ENCODE results near the gene ERICH2.

ERICH2 gene

DNA sequence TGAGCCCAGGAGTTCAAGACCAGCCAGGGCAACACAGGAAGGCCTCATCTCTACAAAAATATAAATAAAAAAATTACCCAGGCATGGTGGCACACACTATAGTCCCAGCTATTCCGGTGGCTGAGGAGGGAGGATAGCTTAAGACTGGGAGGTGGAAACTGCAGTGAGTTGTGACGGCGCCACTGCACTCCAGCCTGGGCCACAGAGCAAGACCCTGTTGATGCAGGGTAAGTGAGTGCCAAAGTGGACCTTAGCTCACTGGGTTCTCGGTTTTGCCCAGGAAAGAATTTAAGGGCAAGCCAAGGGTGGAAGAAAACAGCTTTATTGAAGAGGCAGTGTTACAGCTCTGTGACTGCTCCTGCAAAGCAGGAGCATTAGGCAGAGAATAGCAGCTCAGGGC, 6.9 kb upstream of the ERICH2 start:
- no peak for DNase-seq

DNA sequence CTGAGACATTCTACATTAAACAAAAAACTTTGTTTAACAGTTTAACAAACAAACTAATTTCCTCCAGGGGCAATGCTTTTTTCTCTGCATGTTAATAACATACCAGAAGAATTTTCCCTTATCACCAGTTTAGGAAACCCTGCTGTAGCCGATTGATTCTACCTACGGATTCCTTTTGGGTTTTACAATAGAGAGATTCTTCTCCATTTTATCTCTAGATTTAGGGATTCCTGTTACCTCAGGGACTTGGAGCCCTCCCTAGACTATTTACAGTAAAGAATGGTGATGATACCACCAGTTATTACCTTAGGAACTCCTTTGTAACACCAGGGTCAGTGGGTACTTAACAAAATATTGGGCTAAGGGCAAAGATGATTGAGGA, 5.3 kb upstream of the ERICH2 start:
- no peak for DNase-seq

DNA sequence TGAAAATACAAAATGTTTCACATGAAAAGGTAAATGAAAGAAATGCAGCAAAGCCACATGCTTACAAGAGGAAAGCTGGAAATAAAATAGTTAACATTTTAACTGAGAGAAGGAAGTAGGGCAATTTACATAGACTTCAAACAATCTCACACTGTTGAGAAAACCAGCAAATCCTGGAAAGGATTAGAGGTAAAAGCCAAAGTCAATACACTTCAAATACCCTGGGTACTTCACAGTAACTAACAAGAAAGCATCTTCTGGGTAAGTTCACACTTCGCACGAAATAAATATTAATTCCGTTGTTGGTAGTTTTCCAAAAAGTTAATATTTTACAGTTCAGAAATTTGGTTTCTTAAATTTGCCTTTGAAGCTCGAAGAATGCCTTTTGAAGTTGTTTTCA, 3.5 kb upstream of the ERICH2 start:
- DNase-seq, result no peak

DNA sequence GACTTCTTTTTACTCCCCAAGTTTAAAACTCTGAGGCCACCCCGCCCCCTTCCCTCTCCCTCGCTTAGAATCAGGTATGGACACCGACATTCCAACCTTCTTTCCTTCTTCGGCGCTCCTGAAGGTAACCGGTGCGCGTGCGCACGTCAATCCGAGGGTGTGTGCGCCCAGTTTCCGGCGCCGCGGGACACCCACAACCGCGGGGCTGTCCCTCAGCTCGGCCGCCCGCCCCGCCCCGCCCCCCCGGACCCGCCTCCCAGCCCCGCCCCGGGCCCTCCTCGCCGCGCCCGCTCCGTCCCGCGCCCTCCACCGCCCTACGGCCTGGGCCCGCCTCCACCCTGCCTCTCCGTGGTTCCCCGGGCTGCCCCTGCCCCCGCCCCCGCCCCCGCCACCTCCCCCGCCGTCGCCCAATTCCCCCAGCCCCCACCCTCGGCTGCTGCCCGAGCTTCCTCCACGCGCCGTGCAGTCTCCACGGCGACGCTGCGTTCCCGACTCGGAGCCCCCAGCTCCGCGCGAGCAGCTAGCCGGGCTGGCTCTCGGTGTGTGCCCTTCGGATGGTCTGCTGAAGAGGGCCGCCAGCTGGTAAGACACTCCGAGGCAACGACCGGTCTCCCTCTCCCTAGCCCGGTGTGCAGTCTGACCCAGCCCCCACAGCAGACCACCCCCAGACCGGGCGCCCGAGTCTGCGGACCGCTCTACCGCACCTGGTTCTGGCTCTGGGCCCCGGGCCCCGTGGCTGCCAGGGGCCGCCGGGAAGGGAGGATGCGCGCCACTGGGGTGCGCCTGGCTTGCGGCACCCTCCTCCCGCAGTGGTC, 635 bp downstream of the ERICH2 start:
- peak; percentile 14 for DNase-seq

DNA sequence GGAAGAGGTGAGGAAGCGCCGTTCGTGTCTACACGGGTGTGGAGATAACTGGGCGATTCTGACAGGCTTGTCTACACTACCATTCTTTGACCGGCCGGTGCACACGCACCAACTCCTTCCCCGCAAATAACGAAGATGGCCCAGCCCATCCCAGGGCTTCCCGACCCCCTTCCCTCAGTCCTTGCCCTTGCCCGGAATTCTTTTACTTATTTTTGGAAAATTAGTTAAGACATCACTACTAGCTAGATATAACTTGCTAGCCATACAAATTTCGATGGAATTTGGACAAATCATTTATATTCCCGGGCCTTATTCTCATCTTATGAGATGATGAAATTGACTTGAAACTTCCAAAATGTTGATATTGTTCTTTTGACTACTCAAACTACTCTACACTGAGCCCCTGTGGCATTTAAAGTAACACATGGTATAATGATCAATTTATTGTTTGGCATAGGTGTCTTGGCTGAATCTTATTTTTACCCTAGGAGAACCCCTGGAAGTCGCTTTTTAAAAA, 1.3 kb downstream of the ERICH2 start:
- DNase-seq, result no peak

DNA sequence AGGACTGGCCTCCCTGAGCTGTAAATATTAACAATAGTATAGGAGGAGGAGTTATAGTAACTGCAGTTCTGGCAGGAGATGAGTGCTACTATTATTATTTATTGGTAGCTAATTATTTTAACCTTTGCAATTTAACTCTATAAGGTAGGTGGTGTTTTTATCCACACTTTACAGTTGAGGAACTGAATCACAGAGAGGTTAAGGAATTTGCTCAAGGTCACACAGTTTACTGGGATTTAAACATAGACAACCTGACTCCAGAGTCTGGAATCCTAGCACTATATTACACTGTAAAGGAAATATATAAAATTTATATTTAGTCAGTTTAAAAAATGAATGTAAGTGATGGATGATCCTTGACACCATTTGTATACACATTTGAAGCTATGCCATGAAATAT, 2.1 kb downstream of the ERICH2 start:
- DNase-seq, result no peak

DNA sequence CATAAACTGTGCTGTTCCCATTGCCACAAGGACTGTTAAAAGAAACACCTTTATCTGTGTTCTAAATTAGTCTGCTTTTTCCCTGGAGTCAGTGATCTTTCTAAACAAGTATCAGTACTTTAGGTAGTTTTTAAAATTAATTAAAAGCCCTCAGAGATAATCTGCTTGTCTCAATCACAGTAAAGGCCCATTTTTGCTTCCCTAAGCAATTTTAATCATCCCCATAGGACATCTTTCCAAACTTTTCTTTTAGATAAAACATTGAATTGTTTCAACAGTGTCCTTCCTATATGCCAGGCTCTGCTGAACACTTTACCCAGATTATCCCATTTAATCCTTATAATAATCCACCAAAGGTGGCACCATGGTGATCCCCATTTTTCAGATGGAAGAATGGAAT, 3.9 kb downstream of the ERICH2 start:
- DNase-seq, result no peak

DNA sequence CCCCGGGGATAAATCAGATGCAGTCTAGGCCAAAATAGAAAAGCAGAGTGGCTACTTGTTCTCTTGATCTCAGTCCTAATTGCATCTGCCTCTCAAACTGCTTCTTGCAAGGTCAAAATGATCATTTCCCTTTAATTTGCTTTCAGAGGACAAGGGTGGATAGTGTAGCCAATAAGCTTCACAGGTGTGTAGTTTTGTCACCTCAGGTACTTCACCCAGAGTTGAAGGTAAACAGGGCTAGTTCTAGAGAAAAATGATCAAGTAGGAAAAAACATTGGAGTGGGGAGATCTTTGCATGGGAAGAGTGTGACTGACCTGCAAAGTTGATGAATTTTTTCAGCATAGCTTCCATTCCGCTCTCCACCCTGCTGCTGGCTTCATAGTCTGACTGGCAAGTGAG, 8.7 kb downstream of the ERICH2 start:
- no peak for DNase-seq

DNA sequence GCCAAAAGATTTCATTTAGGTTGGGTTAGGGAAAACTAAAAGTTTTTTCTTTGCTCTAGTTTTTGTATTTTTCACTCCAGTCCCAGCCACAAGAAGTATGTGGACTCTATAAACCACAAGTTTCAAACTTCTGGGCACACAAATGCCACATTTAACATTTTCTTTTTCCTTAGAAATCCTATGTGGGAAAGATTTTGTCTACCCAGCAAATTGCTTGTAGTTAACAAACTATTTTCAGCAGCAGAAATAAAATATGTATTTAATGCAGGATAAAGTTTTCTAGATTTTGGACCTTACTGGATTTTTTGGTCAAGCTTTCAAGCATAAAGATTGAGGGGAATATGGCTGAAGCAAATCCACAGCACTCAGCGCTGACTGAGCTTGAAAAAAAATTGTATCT, 9.1 kb downstream of the ERICH2 start:
- no peak for DNase-seq

DNA sequence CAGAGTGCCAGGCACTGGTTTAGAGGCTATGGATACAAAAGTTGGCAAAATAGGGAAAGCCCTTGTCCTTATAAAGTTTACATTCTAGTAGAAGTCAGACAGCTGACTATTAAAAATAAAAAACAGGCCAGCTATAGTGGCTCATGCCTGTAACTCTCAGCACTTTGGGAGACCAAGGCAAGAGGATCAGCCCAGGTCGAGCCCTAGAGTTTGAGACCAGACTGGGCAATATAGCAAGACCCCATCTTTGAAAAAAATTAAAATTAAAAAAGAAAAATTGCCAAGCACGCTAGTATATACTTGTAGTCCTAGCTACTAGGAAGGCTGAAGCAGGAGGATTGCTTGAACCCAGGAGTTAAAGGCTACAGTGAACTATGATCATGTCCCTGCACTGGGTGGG, 12.5 kb downstream of the ERICH2 start:
- no peak for DNase-seq

DNA sequence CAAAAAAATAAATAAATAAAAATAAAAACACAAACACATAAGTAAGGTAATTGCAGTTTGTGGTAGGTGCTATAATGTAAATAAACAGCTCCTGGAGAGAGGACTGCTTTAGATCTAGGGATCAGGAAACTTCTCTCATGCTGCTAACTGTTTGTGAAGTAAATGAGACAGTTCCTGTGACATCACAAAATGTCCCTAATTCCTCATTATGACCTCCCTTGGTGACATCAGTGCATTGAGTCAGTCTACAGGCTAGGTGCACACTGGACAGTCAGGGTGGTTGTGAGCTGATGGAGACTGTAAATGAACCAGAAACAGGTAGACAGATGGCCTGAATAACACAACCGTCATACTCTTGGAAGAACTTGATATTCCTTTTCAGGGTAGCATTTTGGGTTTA, 13.4 kb downstream of the ERICH2 start:
- no peak for DNase-seq

DNA sequence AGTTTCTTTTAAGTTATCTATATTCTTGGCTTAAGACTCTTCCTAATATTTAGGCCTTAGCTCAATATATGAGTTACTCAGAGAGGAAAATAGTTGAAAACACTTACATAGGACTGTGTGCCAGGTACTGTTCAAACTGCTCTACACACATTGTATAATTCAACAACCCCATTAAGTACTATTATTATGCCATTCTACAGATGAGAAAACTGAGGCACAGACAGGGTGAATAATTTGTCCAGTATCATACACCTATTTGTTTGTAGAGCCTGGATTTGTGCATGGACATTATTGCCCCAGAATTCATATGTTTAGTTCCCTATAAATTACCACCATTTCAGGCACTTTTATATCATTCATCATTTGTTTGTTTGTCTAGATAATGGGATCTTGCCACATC, 28.8 kb downstream of the ERICH2 start:
- DNase-seq, result no peak

DNA sequence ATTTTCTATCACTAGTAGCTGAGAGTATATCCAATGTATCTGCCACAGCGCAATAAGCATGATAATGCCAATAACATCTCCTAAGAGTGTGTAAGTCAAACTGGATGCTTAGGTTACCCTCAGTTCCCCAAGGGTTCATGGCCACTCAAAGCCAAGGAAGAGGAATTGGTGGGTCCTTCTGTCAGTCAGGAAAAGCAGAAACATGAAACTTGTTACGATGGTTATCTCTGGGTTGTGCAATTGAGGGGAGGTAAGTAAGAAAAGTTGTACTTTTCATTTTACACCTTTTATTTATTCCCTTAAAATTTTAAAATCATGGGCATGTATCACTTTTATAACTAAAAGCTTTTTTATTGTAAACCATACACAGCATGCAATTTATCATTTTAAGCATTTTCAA, 36.4 kb downstream of the ERICH2 start:
- no peak for DNase-seq

DNA sequence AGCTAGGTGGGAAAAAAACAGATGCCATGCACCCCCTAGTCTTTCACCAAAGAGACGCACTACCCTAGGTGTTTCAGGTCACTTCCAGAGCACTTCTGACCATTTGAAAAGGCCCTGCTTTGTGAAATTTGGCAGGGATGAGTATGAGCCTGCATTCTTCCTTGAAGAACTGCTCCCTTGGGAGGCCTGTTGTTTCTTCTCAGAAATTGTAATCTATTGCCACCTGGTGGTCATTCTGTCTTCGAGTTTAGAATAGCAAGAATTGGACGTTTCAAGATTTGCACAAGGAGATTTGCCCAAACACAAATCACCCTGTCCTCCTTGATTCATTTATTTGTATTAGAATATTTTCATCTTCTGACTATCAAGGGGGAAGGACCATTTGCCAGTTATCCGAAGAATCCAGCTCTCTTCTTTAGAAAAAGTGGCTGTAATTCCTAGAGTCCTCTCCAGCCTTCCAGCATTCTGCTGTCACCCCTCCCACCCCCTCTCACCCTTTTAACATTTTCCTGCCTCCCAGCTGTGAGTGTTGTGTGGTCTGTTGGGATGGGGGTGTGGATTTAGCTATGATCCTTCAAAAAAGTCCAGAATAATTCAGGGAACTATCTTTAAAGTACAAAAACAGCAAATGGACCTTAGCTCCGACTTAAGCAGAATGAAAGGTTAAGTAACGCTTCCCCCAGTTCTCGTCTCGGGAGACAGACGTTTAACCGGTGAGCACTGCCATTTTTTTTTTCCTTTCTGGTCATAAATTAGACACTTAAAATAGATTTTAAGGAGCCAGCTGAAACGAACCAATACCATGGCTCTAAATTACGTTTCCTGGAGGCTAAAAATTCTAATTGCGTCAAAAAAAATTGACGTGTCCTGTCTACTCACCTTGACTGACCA, 42.8 kb downstream of the ERICH2 start:
- no peak for DNase-seq

DNA sequence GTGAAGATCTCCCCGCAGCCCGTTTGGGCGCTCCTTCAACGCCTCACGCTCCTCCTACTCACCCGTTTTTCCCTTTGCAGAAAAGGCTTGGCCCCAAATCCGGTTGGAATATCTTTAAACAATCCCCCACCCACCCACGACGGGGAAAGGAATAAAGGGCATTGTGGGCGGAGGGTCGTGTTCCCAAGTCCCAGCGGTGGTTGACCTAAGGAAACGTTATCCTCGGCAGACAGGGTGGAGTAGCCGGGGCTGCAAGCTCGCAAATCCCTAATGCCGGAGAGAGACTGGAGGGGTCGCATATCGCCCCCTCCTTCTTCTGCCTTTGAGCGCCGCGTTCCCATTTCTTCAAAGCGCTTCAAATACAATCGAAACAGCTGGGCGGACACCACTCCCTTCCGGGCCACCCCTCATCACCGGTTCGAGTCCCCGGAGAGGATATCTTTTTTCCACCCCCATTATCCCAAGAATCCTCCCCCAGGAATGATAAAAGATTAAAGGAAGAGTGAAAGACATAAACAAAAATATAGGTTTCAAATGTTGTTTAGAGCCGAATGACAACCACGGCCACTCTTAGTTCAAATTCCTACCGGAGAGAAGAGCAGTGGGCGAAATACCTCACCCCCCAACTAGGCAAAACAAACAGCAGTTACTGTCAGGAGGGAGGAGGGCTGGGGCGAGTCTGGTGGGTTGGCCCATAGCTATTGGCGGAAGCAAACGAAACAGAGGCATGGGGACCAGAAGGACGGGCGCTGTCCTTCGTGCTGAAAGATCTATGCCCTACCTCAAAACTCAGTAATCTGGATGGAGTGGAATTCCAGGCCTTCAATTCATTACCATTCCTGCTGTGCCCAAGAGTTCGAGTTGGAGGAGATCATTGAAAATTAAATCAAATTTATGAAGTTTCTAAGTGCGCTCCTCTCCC, 43.7 kb downstream of the ERICH2 start:
- DNase-seq, result no peak

DNA sequence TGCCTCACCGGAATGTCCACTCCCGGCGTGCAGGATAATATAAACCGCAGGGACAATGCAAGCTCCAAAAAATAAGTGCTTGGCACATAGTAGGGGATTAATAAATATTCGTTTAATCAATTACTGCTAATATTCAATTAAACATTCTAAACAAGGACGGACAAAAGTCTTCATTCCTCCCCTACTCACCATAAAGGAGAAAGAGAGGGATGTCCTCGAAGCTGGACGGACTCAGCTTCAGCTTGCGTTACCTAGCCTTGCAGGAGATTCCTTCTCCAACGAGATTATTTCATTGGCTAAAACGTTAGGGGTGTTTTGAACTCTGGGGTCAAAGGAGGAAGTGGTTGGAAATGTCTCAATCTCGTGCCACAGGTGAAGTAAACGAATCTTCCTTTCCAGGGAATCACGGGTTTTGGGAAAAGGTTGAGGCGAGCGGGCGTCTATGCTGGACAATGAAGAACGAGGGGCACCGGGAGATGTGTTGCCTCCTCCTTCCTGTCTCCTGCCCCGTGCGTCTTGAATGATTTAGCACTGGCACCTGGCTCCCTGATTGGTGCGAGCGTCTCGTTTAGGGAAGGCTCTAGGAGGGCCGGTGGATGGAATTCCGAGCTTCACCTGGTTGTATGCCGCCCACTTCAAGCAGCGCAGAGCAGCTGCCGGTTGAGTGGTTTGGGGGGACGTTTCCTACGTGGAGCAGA, 44.5 kb downstream of the ERICH2 start:
- no peak for DNase-seq

DNA sequence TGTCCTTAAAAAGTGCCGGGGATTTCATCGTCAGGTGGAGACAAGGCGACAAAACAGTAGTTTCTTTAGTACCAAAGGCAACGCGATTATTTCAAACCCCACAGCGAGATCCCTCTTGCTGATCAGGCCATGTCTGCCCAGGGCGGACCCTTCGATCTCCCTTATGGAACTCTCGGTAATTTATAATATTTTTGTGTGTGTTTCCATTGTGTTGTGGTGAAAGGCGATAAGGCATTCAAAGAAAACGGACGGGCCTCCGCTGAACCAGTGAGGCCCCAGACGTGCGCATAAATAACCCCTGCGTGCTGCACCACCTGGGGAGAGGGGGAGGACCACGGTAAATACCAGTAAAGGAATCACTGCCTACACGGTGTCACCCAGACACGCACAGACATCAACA, 45.1 kb downstream of the ERICH2 start:
- DNase-seq, result no peak

DNA sequence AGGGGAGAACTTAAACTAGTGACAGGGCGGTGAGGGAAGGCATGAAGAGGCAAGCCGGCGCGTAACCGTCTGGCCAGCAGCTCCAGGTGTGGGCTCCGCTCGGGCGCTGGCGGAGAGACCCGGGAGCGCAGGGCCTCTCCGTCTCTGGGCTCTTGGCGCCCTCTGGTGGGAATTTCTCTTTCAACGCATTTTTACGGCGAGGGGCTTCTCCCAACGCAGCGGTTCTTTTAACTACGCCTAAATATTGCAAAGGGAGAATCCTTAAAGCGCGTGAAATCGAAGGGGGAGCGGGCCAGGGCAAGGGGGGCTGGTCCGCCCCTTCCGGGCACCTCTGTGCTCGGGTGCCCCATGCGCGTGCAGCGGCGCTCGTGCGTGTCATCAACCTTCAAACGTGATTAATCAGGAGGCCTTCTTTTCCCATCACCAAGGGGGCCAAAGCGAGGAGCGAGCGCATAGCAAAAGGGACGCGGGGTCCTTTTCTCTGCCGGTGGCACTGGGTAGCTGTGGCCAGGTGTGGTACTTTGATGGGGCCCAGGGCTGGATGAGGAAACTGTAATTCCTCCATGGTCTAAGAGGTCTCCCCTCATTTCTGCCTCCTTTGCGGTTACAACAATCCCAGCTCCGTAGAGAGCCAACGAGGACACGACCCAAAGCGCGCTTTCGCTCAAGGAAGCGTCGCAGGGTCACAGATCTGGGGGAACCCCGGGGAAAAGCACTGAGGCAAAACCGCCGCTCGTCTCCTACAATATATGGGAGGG, 45.7 kb downstream of the ERICH2 start:
- no peak for DNase-seq

DNA sequence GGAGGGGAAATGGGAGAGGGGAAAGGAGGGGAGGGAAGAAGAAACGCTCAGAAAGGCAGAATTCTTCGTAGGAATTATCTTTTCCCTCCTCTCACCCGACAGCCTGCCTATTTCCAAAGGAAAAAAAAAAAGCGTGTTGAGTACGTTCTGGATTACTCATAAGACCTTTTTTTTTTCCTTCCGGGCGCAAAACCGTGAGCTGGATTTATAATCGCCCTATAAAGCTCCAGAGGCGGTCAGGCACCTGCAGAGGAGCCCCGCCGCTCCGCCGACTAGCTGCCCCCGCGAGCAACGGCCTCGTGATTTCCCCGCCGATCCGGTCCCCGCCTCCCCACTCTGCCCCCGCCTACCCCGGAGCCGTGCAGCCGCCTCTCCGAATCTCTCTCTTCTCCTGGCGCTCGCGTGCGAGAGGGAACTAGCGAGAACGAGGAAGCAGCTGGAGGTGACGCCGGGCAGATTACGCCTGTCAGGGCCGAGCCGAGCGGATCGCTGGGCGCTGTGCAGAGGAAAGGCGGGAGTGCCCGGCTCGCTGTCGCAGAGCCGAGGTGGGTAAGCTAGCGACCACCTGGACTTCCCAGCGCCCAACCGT, 46.4 kb downstream of the ERICH2 start, which contains the start of gene GAD1:
Gene GAD1 (plus strand): TSS at position 384 of the 589 bp plus-strand sequence. CDS start 1,705 bp downstream, outside the sequence.
- DNase-seq, result no peak

DNA sequence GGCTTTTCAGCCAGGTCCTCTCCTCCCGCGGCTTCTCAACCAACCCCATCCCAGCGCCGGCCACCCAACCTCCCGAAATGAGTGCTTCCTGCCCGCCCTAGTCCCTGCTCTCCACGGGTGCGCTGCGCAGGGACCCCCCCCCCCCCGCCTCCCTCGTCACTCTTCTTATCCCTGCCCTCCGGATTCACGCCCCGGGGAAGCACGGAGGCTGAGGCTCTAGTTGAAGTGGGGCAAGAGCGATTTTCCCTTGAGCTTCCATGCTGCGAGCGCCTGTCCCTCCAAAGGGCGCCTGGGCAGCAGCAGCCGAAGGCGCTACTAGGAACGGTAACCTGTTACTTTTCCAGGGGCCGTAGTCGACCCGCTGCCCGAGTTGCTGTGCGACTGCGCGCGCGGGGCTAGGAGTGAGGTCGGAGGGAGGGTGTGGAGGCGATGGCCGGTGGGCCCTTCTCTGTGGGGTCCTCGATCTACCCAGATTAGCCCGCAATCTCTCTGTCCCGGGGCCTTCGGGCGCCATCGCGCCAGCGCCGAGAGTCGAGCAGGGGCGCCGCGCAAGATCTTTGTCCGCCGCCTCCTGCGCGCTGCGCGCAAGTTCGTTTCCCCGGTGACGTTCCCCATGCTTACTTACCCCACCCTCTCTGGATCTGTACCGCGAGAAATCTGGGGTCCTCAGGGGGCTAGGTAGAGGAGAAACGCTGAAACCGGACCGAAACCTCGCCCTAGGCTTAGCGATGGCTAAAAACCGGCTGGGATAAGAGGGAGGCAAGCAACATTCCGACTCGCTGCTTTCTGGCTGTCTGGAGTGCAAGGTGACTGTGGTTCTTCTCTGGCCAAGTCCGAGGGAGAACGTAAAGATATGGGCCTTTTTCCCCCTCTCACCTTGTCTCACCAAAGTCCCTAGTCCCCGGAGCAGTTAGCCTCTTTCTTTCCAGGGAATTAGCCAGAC, 47.2 kb downstream of the ERICH2 start:
- DNase-seq, result no peak
